Stimulated activated CD4-positive, alpha-beta T cell treated with anti-CD3 and anti-CD28 coated beads, Interleukin-4, amount 100 ng/mL, for 4 hours (primary cell): ENCODE results near the gene ARID3A.
"Not testable (repeated sequence)": the region's sequence is repeated elsewhere in the genome, so short reads cannot be mapped to it uniquely, and the experiment has no call there.

ENCODE experiments used
- DNase-seq, 2 experiments: peaks; one replicate each; pipeline ENCODE4 v3.0.0-alpha.2; 2020

The ARID3A gene

DNA sequence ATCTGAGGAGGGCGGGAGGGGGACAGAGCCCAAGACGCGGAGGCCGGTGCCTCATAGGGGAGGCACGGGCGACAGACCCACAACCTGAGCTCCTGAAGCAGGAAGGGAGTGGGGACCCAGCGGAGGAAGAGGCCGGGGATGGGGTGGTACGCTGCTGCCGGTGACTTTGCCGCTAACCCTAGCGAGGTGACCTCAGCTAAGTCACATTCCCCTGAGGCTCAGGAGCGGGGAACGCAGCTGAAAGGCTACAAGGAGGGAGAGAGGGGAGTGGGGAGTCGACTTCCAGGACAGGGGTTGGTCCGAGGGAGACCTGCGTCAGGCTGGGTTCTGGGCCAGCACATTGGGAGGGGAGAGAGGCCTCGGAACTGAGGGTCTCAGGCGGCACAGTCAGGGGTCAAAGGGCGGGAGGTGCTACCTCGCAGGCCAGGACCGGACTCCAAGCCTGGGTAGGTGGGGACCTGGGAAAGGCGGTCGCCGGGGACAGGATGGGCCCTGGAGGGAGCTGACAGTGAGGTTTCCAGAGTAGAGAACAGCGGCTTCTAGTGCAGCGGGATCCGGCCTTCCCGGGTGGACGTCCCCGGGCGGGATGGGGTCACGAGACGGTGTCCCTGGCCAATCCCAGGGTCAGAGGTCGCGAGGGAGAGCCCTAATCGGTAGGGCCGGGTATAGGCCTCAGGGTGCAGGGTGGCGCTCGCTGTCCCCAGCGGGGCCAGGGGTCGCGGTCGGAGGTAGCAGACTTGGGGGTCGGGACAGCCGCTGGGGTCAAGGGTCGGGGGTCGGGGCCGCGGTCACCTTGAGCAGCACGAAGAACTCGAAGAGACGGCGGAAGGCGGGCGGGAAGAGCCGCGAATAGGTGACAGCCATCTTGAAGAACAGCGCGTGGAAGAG is 94.4 kb downstream of the ARID3A start:
- no peak for DNase-seq

DNA sequence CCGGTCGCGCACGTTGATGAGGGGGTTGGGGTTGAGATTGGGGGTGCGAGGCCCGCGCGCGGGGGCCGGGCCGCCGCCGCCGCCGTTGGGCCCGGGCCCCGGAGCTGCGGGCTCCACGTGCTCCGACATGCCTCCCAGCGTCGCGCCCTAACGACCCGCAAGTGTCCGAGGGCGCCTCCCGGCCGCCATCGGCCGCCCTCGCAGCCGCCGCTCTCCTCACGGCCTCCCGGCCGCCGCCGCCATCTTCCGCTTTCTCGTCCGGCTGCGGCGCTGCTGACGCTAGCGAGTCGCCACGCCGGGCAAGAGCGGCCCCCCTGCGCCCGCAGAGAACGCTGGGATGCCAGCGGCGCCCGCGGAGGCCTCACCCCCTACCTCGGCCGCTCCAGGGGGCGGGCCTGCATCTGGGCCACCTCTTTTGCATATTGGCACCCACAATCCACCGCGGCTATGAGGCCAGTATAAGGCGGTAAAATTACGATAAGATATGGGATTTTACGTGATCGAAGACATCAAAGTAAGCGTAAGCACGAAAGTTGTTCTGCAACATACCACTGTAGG is 95.1 kb downstream of the ARID3A start, which contains the start of gene TMEM259:
Gene TMEM259 (minus strand): TSS at position 256 of the 558 bp plus-strand sequence. CDS start 127 bp downstream, at position 129.
- peak; percentile 95 to 97 for DNase-seq

DNA sequence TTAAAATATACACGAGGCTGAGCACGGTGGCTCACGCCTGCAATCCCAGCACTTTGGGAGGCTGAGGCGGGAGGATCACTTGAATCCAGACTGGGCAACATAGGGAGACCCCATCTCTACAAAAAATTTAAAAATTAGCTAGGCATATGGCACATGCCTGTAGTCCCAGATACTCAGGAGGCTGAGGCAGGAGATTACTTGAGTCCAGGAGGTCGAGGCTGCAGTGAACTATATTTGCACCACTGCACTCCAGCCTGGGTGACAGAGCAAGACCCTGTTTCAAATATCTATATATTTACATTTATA is 98.0 kb downstream of the ARID3A start:
- not testable (repeated sequence) for DNase-seq

DNA sequence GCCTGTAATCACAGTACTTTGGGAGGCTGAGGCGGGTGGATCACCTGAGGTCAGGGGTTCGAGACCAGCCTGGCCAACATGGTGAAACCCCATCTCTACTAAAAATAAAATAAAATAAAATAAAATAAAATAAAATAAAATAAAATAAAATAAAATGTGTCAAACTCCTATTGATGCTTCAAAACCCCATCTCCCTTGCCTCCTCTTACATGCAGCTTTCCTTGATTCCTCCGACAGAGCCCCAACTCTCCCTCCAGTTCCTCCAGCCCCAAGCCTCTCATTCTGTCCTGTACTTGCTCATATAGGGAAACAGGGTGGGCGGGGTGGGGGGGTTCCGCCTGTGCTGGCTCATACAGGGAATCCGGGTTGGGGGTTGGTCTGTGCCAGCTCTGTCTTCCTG is 99.2 kb downstream of the ARID3A start:
- not testable (repeated sequence) for DNase-seq
